ENCODE results near the gene UBR2.

GRCh38 chr6:42525206-42525605 lies 38.6 kb upstream of the UBR2 start:
- TF ChIP-seq POLR2A (IDR thresholded peaks at IDR 0.05) (no peak), CTCF (IDR thresholded peaks at IDR 0.05) (no peak)

All from thyroid gland (tissue), 4 donors.